HG02678 (cell line): ENCODE results near the gene BCL11B.

Experiments used
- ATAC-seq: cut with Tn5 transposase; IDR thresholded peaks from one replicate; pipeline ENCODE4 v1.9.1; 2021; ENCODE audit warnings: mild to moderate bottlenecking, moderate library complexity; ENCODE audit not compliant: unreplicated experiment

BCL11B gene

GRCh38 chr14:99226687-99227086 lies 45.3 kb downstream of the BCL11B start:
- no peak for ATAC-seq

- ATAC-seq, result no peak
Measured at GRCh38 chr14:99225436-99226203, 46.4 kb downstream of the BCL11B start.

- no peak for ATAC-seq
Measured at GRCh38 chr14:99224948-99225347, 47.0 kb downstream of the BCL11B start.

- ATAC-seq, result no peak
Measured at GRCh38 chr14:99224116-99224910, 47.7 kb downstream of the BCL11B start.

- no peak for ATAC-seq
Measured at GRCh38 chr14:99221445-99221844, 50.6 kb downstream of the BCL11B start.

GRCh38 chr14:99217066-99217955 lies 54.7 kb downstream of the BCL11B start:
- no peak for ATAC-seq

- ATAC-seq, result no peak
Measured at GRCh38 chr14:99216191-99216590, 55.8 kb downstream of the BCL11B start.

GRCh38 chr14:99215277-99215676 lies 56.7 kb downstream of the BCL11B start:
- ATAC-seq, result no peak

GRCh38 chr14:99214701-99215100 lies 57.3 kb downstream of the BCL11B start:
- no peak for ATAC-seq

GRCh38 chr14:99213527-99213971 lies 58.4 kb downstream of the BCL11B start:
- ATAC-seq, result no peak

- no peak for ATAC-seq
Measured at GRCh38 chr14:99213101-99213500, 58.9 kb downstream of the BCL11B start.

- no peak for ATAC-seq
Measured at GRCh38 chr14:99212646-99213045, 59.4 kb downstream of the BCL11B start.

- no peak for ATAC-seq
Measured at GRCh38 chr14:99212199-99212598, 59.8 kb downstream of the BCL11B start.

GRCh38 chr14:99211410-99211809 lies 60.6 kb downstream of the BCL11B start:
- ATAC-seq, result no peak

GRCh38 chr14:99210333-99210732 lies 61.7 kb downstream of the BCL11B start:
- no peak for ATAC-seq

- ATAC-seq, result no peak
Measured at GRCh38 chr14:99209409-99209808, 62.6 kb downstream of the BCL11B start.

- ATAC-seq, result no peak
Measured at GRCh38 chr14:99208318-99208717, 63.7 kb downstream of the BCL11B start.

- ATAC-seq, result no peak
Measured at GRCh38 chr14:99207456-99207855, 64.5 kb downstream of the BCL11B start.

GRCh38 chr14:99206090-99206489 lies 65.9 kb downstream of the BCL11B start:
- no peak for ATAC-seq

GRCh38 chr14:99205086-99205688 lies 66.8 kb downstream of the BCL11B start:
- ATAC-seq, result no peak

GRCh38 chr14:99203801-99204200 lies 68.2 kb downstream of the BCL11B start:
- ATAC-seq, result no peak
